K562 (cell line): ENCODE data around the gene ZNF143. TPM values are rescaled to one million over a fixed set of nuclear protein-coding genes. Genes with fewer than 3 reads are reported as not detected.

Experiments used
- ARNT ChIP-seq, 2 experiments: fragments of 450-650 bp; IDR thresholded peaks; 2 replicates each; pipeline ENCODE4 v1.6.1; 2016; ENCODE audit warnings: mild to moderate bottlenecking in 1 of 2
- GABPA ChIP-seq: fragments of 200-800 bp; sonication (Bioruptor generic); conservative IDR thresholded peaks from 2 replicates; pipeline ENCODE4 v1.6.1; 2016; ENCODE audit warnings: low read depth, missing genetic modification characterization, missing compliant biosample characterization
- HDAC1 ChIP-seq, 2 experiments: fragments of 450-650 bp; IDR thresholded peaks; 2 replicates each; pipeline ENCODE4 v1.6.1; 2016 to 2017; ENCODE audit warnings: inconsistent platforms in 1 of 2, mild to moderate bottlenecking in 1 of 2, moderate library complexity in 1 of 2
- MTA2 ChIP-seq: fragments of 450-650 bp; IDR thresholded peaks from 2 replicates; pipeline ENCODE4 v1.6.1; 2016; ENCODE audit warnings: low read depth
- PTBP1 ChIP-seq: fragments of 200-400 bp; formaldehyde crosslinking; IDR thresholded peaks from 2 replicates; pipeline ENCODE4 v1.6.1; 2017; ENCODE audit warnings: low read depth, low read length
- PTTG1 ChIP-seq: fragments of 450-650 bp; IDR thresholded peaks from 2 replicates; pipeline ENCODE4 v1.6.1; 2016; ENCODE audit warnings: low read depth, mild to moderate bottlenecking, missing genetic modification characterization, missing compliant biosample characterization
- RBM39 ChIP-seq: fragments of 200-400 bp; formaldehyde crosslinking; optimal IDR thresholded peaks from 2 replicates; pipeline ENCODE3; 2018; ENCODE audit warnings: low read depth, low read length
- SREBF1 ChIP-seq: fragments of 150-350 bp; IDR thresholded peaks from 2 replicates; pipeline ENCODE4 v1.6.1; 2014; ENCODE audit warnings: antibody characterized with exemption, low read depth, low read length, borderline replicate concordance
- ZNF274 ChIP-seq: IDR thresholded peaks from 2 replicates; pipeline ENCODE4 v1.6.1; 2011; ENCODE audit warnings: low read depth, mild to moderate bottlenecking, low read length, moderate library complexity, borderline replicate concordance
- ZNF384 ChIP-seq: IDR thresholded peaks from 2 replicates; pipeline ENCODE4 v1.6.1; 2012; ENCODE audit warnings: low read depth, low read length, improper control_type of control experiment
- ZNF589 ChIP-seq: fragments of 200-800 bp; sonication (Bioruptor generic); IDR thresholded peaks from 2 replicates; pipeline ENCODE4 v1.6.1; 2016; ENCODE audit warnings: low read depth, missing genetic modification characterization, missing compliant biosample characterization
- ZNF695 ChIP-seq: fragments of 450-650 bp; formaldehyde crosslinking; IDR thresholded peaks from 2 replicates; pipeline ENCODE4 v1.4.0; 2020; ENCODE audit warnings: mild to moderate bottlenecking, moderate library complexity
- polyA plus RNA-seq, 8 experiments: library from polyadenylated mRNA; depleted of rRNA in 4 of 8; stranded (reverse) in 5 of 8; unstranded in 3 of 8; fragments of >200 nt; fragmentation: Nextera tagmentation in 2 of 8; fragmentation: Illumina TruSeq in 1 of 8; extraction: Ambion mirVana in 2 of 8; extraction: Trizol in 1 of 8; gene quantifications; 2 replicates each; pipeline versions ENCODE4 v1.2.1 to v1.2.3, GENCODE V29; 2011 to 2014; ENCODE audit warnings: inconsistent platforms in 1 of 8, missing spikeins in 1 of 8
- total RNA-seq, 7 experiments: library from RNA; depleted of rRNA in 6 of 7; stranded (reverse); fragments of >200 nt in 6 of 7; fragmentation: Illumina TruSeq in 2 of 7; extraction: Trizol in 2 of 7; gene quantifications; 2 replicates each; pipeline versions ENCODE4 v1.2.1 to v1.2.3, GENCODE V29; 2011 to 2021; ENCODE audit warnings: low replicate concordance in 1 of 7
- TF ChIP-seq, protein P1 (sequence below): conservative IDR thresholded peaks from 2 replicates; pipeline ENCODE4 v1.6.1; 2011; ENCODE audit warnings: low read depth, mild to moderate bottlenecking, low read length; ENCODE audit not compliant: control insufficient read depth
- TF ChIP-seq, protein P2 (sequence below): sonication (generic); formaldehyde crosslinking; IDR thresholded peaks from 2 replicates; pipeline ENCODE4 v1.8.0; 2022; ENCODE audit warnings: missing genetic modification reagents, mild to moderate bottlenecking, borderline replicate concordance
- TF ChIP-seq, protein P3 (sequence below): sonication (generic); IDR thresholded peaks from 2 replicates; pipeline ENCODE4 v1.6.1; 2016
- TF ChIP-seq, protein P4 (sequence below): fragments of 200-800 bp; sonication (Bioruptor generic); IDR thresholded peaks from 2 replicates; pipeline ENCODE4 v1.6.1; 2016; ENCODE audit warnings: missing genetic modification characterization, missing compliant biosample characterization
- TF ChIP-seq, protein P5 (sequence below), 2 experiments: IDR thresholded peaks; 2 replicates each; pipeline ENCODE4 v1.6.1; 2012; ENCODE audit warnings: improper control_type of control experiment in 2 of 2, low read depth in 2 of 2, low read length in 2 of 2, borderline replicate concordance in 1 of 2

Gene ZNF143
- total and polyA plus RNA-seq, 9 of the 15 experiments (the other 6 are each of a cell fraction or from before 2014, with no cell fraction given), result 18.4 to 58.5 (median 27.1) TPM

DNA sequence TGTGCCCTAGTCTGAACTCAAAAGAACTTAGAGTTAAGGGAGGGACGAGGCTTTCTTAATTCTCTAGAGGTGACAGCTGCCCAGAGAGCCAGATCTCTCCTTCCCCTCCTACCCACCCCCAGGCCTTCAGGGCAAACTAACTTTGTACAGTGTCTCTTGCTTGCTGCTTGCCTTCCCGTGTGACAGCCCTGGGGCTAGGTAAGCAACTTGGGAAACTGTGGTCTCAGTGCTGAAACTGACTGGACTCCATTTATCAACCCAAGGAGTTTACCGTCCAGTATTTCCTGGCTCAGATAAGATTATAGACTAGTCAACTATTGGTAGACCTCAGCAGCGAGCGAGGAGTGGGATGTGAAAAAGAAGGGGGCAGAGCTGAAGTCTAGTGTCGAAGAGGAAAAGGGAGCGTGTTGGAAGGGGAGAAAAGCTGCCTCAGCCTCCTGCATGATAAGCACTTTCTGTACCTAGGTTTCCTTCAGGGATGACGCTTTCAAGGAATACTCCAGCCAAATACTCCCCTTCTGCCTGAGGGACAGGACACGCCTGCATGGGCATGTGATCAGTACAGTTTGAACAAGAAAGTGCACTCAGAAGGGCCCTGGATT lies 69.3 kb downstream of the ZNF143 start (continued):
- TF ChIP-seq, protein P1, sequence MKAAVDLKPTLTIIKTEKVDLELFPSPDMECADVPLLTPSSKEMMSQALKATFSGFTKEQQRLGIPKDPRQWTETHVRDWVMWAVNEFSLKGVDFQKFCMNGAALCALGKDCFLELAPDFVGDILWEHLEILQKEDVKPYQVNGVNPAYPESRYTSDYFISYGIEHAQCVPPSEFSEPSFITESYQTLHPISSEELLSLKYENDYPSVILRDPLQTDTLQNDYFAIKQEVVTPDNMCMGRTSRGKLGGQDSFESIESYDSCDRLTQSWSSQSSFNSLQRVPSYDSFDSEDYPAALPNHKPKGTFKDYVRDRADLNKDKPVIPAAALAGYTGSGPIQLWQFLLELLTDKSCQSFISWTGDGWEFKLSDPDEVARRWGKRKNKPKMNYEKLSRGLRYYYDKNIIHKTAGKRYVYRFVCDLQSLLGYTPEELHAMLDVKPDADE, result no peak
- TF ChIP-seq, protein P2, sequence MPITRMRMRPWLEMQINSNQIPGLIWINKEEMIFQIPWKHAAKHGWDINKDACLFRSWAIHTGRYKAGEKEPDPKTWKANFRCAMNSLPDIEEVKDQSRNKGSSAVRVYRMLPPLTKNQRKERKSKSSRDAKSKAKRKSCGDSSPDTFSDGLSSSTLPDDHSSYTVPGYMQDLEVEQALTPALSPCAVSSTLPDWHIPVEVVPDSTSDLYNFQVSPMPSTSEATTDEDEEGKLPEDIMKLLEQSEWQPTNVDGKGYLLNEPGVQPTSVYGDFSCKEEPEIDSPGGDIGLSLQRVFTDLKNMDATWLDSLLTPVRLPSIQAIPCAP, result no peak
- no peak for TF ChIP-seq ARNT (IDR thresholded peaks at IDR 0.05)
- no peak for TF ChIP-seq ZNF384
- TF ChIP-seq ZNF695 (CRISPR knock-in tag), result no peak
- no peak for TF ChIP-seq PTBP1
- TF ChIP-seq, protein P3, sequence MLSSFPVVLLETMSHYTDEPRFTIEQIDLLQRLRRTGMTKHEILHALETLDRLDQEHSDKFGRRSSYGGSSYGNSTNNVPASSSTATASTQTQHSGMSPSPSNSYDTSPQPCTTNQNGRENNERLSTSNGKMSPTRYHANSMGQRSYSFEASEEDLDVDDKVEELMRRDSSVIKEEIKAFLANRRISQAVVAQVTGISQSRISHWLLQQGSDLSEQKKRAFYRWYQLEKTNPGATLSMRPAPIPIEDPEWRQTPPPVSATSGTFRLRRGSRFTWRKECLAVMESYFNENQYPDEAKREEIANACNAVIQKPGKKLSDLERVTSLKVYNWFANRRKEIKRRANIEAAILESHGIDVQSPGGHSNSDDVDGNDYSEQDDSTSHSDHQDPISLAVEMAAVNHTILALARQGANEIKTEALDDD, result peak; percentile 97
- TF ChIP-seq GABPA (tag), result no peak
- TF ChIP-seq ZNF589 (CRISPR knock-in tag), result peak; percentile 58
- TF ChIP-seq, protein P4, sequence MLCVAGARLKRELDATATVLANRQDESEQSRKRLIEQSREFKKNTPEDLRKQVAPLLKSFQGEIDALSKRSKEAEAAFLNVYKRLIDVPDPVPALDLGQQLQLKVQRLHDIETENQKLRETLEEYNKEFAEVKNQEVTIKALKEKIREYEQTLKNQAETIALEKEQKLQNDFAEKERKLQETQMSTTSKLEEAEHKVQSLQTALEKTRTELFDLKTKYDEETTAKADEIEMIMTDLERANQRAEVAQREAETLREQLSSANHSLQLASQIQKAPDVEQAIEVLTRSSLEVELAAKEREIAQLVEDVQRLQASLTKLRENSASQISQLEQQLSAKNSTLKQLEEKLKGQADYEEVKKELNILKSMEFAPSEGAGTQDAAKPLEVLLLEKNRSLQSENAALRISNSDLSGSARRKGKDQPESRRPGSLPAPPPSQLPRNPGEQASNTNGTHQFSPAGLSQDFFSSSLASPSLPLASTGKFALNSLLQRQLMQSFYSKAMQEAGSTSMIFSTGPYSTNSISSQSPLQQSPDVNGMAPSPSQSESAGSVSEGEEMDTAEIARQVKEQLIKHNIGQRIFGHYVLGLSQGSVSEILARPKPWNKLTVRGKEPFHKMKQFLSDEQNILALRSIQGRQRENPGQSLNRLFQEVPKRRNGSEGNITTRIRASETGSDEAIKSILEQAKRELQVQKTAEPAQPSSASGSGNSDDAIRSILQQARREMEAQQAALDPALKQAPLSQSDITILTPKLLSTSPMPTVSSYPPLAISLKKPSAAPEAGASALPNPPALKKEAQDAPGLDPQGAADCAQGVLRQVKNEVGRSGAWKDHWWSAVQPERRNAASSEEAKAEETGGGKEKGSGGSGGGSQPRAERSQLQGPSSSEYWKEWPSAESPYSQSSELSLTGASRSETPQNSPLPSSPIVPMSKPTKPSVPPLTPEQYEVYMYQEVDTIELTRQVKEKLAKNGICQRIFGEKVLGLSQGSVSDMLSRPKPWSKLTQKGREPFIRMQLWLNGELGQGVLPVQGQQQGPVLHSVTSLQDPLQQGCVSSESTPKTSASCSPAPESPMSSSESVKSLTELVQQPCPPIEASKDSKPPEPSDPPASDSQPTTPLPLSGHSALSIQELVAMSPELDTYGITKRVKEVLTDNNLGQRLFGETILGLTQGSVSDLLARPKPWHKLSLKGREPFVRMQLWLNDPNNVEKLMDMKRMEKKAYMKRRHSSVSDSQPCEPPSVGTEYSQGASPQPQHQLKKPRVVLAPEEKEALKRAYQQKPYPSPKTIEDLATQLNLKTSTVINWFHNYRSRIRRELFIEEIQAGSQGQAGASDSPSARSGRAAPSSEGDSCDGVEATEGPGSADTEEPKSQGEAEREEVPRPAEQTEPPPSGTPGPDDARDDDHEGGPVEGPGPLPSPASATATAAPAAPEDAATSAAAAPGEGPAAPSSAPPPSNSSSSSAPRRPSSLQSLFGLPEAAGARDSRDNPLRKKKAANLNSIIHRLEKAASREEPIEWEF, result no peak
- TF ChIP-seq PTTG1 (tag), result no peak
- TF ChIP-seq SREBF1, result no peak
- TF ChIP-seq MTA2, result no peak
- 0 out of 4 replicates have a peak, but pooled peaks of 1 of the 2 experiments have one; percentile 26 for TF ChIP-seq HDAC1 (IDR thresholded peaks at IDR 0.05)
- no peak for TF ChIP-seq ZNF274
- no peak for TF ChIP-seq RBM39
- TF ChIP-seq, protein P5, sequence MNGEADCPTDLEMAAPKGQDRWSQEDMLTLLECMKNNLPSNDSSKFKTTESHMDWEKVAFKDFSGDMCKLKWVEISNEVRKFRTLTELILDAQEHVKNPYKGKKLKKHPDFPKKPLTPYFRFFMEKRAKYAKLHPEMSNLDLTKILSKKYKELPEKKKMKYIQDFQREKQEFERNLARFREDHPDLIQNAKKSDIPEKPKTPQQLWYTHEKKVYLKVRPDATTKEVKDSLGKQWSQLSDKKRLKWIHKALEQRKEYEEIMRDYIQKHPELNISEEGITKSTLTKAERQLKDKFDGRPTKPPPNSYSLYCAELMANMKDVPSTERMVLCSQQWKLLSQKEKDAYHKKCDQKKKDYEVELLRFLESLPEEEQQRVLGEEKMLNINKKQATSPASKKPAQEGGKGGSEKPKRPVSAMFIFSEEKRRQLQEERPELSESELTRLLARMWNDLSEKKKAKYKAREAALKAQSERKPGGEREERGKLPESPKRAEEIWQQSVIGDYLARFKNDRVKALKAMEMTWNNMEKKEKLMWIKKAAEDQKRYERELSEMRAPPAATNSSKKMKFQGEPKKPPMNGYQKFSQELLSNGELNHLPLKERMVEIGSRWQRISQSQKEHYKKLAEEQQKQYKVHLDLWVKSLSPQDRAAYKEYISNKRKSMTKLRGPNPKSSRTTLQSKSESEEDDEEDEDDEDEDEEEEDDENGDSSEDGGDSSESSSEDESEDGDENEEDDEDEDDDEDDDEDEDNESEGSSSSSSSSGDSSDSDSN (IDR thresholded peaks at IDR 0.05; ENCODE audit: borderline replicate concordance in 1 of 2, low read depth in 2 of 2, low read length in 2 of 2), result 0 out of 4 replicates have a peak, but pooled peaks of 1 of the 2 experiments have one; percentile 25
